RWPE2 (cell line): ENCODE results near the gene RGL4.
"Not testable (repeated sequence)": the region's sequence is repeated elsewhere in the genome, so short reads cannot be mapped to it uniquely, and the experiment has no call there.

Experiments
- ATAC-seq: fragments of 200-7000 bp; cut with Tn5 transposase; 3 replicates; pipeline ENCODE4 v1.9.1; 2021; ENCODE audit warnings: low read depth
- DNase-seq: peaks from one replicate; pipeline ENCODE4 v3.0.0-alpha.2; 2020; ENCODE audit warnings: low spot score
- H3K27ac ChIP-seq: fragments of 450-650 bp; 2 replicates; pipeline ENCODE4 v1.5.1; 2017; ENCODE audit warnings: mild to moderate bottlenecking; ENCODE audit not compliant: poor library complexity, severe bottlenecking
- H3K27me3 ChIP-seq: fragments of 250-450 bp; sonication (Bioruptor Pico); 2 replicates; pipeline ENCODE4 v1.5.1; 2021; ENCODE audit warnings: mild to moderate bottlenecking, moderate library complexity; ENCODE audit not compliant: insufficient read depth, poor library complexity, severe bottlenecking
- H3K36me3 ChIP-seq: fragments of 250-450 bp; sonication (Bioruptor Pico); 2 replicates; pipeline ENCODE4 v1.5.1; 2020; ENCODE audit warnings: low read depth, mild to moderate bottlenecking, moderate library complexity
- H3K4me1 ChIP-seq: fragments of 250-450 bp; sonication (Bioruptor Pico); 2 replicates; pipeline ENCODE4 v1.5.1; 2021; ENCODE audit warnings: mild to moderate bottlenecking, moderate library complexity; ENCODE audit not compliant: insufficient read depth, poor library complexity, severe bottlenecking
- H3K4me3 ChIP-seq: fragments of 250-450 bp; sonication (Bioruptor Pico); 2 replicates; pipeline ENCODE4 v1.5.1; 2021; ENCODE audit warnings: mild to moderate bottlenecking, moderate library complexity; ENCODE audit not compliant: severe bottlenecking
- H3K9me3 ChIP-seq: fragments of 250-450 bp; sonication (Bioruptor Pico); 2 replicates; pipeline ENCODE4 v1.5.1; 2021; ENCODE audit warnings: mild to moderate bottlenecking, moderate library complexity; ENCODE audit not compliant: severe bottlenecking
- TF ChIP-seq, protein P1 (sequence below): fragments of 450-650 bp; IDR thresholded peaks from one replicate; pipeline ENCODE4 v1.5.1; 2017; ENCODE audit warnings: mild to moderate bottlenecking, moderate library complexity; ENCODE audit not compliant: poor library complexity, severe bottlenecking

Gene RGL4

DNA sequence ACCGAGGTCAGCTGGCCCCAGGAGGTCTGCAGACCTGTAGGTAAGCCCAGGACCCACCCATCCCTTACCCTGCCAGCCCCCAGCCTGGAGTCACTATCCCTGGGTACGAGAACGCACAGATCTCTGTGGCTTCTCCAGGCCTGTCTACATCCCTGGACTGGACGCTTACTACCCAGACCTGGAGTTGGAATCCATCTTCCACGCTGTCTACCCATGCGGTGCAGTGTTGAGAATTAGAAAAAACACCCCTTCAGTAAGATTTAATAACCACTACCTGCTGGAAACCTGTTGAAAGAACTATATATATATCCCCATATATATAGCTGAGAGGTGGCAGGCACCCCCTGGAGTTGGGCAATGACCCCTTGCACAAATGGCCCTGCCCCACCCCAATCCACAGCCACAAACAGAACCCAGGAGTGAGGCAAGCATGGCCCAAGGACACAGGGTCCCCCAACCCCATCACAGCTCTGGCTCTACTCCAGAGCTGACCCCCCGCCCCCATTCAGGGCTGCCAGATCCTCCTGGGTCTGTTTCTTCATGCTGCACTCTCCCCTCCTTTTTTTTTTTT lies 17.7 kb upstream of the RGL4 start:
- ATAC-seq (no peak), DNase-seq (peak; percentile 31)
- H3K36me3 ChIP-seq: no peaks in the 10 kb centered on the region
- no peaks in the 10 kb centered on the region for H3K27me3 ChIP-seq
- no peaks in the 10 kb centered on the region for H3K9me3 ChIP-seq
- H3K4me3 ChIP-seq: no peak overlapping the region
- TF ChIP-seq, protein P1, sequence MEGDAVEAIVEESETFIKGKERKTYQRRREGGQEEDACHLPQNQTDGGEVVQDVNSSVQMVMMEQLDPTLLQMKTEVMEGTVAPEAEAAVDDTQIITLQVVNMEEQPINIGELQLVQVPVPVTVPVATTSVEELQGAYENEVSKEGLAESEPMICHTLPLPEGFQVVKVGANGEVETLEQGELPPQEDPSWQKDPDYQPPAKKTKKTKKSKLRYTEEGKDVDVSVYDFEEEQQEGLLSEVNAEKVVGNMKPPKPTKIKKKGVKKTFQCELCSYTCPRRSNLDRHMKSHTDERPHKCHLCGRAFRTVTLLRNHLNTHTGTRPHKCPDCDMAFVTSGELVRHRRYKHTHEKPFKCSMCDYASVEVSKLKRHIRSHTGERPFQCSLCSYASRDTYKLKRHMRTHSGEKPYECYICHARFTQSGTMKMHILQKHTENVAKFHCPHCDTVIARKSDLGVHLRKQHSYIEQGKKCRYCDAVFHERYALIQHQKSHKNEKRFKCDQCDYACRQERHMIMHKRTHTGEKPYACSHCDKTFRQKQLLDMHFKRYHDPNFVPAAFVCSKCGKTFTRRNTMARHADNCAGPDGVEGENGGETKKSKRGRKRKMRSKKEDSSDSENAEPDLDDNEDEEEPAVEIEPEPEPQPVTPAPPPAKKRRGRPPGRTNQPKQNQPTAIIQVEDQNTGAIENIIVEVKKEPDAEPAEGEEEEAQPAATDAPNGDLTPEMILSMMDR: no peak
- H3K4me1 ChIP-seq: no peaks in the 10 kb centered on the region
- H3K27ac ChIP-seq: no peak overlapping the region

DNA sequence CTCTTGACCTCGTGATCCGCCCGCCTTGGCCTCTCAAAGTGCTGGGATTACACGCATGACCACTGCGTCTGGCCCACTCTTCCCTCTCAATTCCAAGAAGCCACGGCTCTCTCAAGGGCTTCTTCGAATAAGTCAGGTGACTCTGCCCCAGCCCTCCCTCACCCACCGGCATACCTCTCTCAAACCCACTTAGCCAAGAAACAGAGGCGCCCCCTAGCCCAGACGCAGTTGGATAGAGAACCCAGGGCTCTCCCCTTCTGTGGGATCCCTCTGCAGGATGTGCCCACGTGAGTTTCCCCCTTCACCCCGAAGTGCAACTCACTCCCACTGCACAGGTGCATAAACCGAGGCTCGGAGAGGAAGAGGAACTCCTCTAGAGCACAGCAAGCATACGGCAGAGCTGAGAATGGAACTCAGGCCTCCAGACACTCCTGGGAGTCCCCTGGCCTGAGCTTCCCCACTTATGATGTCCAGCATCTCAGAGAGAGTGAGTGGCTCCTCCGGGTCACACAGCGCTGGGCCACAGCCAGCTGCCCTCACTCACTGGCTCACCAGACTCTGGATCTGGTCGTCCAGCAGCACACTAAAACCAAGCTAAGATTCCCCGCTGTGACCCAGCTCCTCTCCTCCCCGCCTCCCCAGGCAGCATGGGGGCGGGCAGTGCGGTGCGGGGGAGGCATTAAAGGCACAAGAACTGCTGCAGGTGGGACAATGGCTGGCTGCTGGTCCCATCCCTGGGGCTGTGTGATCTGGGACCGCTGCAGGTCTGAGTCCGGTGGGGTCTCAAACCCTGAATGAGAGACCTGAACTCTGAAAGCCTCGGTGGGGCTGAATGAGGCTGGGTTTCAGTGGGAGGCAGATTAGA lies 16.8 kb upstream of the RGL4 start:
- DNase-seq (peak; percentile 34), ATAC-seq (no peak)
- H3K27ac ChIP-seq: no peak overlapping the region
- no peaks in the 10 kb centered on the region for H3K27me3 ChIP-seq
- TF ChIP-seq, protein P1: no peak
- H3K36me3 ChIP-seq: no peaks in the 10 kb centered on the region
- no peaks in the 10 kb centered on the region for H3K4me1 ChIP-seq
- no peak overlapping the region for H3K4me3 ChIP-seq
- H3K9me3 ChIP-seq: no peaks in the 10 kb centered on the region

DNA sequence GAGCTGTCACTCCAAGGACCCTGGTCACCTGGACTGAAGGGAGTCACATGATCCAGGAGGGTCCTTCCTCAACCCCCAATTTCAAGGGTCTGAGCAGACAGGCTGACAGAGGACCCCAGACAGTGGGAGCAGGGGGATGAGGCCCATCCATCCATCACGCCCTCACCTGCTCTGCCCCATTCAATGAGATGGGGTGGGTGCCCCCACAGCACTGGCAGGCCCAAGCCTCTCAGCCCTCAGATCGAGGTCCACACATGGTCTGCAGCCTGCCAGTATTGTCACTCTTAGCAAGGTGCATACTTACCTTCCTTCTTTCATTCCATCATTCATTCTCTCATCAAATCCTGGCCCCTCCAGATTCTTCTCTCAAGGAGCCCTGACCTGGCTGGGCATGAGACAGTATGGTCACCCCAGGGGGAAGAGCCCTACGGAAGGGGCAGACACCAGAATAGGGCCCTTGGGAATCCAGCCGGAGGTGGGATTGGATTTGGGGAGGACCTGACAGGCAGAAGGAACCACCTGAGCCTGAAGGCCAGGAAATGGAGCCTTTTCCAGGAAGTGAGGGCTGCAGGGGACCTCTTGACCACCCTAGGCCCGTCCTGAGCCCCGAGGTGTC lies 15.8 kb upstream of the RGL4 start:
- H3K27me3 ChIP-seq, H3K36me3 ChIP-seq, H3K4me3 ChIP-seq, H3K4me1 ChIP-seq, H3K27ac ChIP-seq, H3K9me3 ChIP-seq, ATAC-seq: not testable (repeated sequence)
- peak; percentile 19 for DNase-seq

DNA sequence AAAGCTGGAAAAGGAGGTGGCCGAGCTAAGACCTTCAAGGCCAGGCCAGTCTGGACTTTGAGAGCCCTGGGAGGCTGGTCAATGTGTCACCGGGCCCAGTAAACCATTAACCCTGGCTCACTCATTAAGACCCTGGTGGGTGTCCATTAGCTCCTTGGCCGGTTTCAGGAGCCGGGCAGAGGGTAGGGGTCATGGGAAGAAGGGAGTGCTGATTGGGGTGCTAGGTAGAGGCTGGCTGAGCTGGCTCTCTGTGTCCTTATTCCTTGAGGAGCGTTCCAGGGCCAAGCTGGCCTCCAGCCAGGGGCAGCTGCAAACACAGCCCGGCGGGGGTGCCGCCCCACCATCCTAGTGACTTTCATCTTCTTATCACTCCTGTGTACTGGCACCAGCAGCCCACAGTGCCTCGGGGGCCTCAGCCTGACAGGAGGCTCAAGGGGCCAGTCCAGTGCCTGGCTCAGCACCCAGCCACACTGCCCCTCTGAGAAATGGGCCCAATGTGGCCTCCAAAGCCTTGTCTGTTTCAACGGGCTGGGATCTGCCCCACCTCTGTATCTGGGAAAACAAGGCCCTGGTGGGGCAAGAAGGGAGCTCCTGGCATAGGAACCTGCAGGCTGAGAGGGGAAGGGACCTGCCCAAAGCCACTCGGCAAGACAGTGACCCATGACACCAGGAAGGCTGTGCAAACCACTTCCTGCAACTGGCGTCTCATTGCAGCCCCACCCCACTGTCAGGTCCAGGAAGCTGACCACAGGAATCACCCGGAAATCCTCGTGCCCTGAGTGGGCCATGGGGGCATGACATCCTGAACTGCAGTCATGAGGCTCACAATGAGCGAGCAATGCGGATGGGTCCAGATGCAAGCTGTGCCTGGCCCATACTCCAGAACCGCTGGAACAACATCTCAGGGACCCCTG lies 15.1 kb upstream of the RGL4 start:
- DNase-seq (peak; percentile 29), ATAC-seq (no peak)
- H3K4me1 ChIP-seq: no peaks in the 10 kb centered on the region
- no peak overlapping the region for H3K4me3 ChIP-seq
- no peaks in the 10 kb centered on the region for H3K9me3 ChIP-seq
- H3K27me3 ChIP-seq: no peaks in the 10 kb centered on the region
- no peaks in the 10 kb centered on the region for H3K36me3 ChIP-seq
- TF ChIP-seq, protein P1: no peak
- no peak overlapping the region for H3K27ac ChIP-seq

DNA sequence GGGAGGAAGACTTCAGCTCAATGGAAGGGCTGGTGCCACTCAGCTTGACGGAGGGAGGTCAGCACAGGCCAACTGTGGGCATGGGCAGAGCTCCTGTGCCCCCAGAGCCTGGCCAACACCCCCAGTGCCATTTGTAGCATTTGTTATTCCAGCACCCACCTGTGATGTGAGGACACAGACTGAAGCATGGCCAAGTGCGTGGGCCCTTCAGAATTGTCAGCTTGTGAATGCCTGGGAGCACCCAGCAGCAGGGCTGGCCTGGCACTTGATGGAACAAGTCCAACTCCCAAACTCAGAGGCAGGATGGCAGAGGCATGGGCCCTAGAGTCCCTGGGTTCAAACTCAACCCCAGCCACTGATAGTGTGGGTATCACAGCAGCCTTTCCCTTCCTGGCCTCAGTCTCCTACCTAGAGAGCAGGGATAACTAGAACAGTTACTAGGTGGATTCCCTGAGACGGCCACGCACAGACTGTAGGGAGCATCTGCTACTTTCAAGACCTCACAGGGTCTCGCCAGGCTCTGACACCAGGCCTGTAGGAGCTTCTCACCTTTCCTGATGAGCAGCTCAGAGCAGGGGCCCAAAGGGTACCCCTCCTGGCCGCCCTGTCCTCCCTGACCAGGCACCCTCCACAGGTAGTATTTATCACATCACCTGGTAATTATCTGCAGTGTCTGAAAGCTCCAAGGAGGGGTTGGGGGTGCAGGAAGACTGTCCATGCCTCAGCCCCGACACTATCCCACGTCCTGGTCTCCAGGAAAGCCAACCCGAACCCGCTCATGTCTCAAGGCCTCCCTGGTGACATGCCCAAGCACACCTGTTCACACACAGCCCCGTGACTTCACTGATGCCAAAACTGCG lies 13.7 kb upstream of the RGL4 start:
- not testable (repeated sequence) for H3K27ac ChIP-seq, H3K36me3 ChIP-seq, H3K27me3 ChIP-seq, ATAC-seq, H3K4me1 ChIP-seq, H3K9me3 ChIP-seq, H3K4me3 ChIP-seq
- peak; percentile 28 for DNase-seq
